ENCODE data around the gene LRBA.
"Not testable (repeated sequence)": the region's sequence is repeated elsewhere in the genome, so short reads cannot be mapped to it uniquely, and the experiment has no call there.

The LRBA gene

DNA sequence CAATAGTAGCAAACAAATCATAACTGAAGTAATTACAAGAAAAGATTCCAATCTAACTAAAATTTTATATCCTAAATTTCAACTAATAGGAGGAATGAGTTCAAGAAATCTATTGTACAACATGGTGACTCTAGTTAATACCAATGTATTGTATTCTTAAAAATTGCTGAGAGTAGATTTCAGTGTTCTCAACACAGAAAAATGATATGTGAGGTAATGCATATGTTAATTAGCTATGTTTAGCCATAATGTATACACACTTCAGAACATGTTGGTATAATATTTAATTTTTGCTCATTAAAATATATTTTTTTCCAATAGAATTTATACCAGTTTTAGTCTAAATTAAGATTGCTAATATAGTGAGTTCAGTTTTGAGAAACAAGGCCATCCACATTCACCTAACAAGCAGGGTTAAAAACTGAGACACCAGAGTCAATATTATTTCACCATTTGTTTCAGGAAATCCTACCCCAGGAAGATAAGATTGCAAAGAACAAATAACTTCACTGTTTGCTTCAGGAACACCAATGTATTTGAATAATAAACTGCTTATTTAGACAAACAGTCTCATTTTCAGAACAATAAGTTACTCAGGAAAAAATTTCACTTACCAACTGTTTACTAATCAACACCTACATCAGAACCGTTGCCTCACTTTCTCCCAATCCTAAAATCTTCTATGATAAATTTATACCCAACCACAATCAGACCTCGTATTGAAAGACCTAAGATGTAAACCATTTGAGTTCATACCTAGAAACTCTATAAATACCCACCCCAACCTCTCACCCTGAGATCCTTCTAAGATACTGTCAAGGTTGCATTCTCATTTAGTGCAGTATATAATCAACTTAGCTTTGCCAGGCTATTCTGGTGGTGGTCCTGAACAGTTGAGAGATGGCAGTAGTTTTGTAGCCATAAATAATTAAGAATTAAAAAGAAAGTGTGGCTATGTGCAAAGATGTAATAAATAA lies 300.3 kb downstream of the LRBA start:
- no peak for DNase-seq

DNA sequence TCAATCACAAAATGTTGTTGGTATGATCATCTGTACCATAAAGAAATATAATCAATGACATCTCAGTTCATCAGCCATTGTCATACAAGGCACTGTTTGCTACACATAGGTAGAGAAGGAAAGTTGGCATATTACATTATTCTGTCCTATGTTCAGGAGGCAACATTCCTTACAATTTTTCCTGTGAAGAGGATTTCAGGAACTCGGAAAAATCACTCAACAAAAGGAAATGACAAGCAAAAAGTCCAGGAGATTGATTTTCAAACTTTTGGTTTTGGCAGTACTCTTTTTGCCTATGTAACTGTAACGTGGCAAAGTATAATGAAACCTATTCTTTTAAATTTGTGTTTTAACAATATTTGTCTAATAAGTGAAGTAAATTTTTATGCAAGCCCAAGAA lies 301.8 kb downstream of the LRBA start:
- DNase-seq: no peak

DNA sequence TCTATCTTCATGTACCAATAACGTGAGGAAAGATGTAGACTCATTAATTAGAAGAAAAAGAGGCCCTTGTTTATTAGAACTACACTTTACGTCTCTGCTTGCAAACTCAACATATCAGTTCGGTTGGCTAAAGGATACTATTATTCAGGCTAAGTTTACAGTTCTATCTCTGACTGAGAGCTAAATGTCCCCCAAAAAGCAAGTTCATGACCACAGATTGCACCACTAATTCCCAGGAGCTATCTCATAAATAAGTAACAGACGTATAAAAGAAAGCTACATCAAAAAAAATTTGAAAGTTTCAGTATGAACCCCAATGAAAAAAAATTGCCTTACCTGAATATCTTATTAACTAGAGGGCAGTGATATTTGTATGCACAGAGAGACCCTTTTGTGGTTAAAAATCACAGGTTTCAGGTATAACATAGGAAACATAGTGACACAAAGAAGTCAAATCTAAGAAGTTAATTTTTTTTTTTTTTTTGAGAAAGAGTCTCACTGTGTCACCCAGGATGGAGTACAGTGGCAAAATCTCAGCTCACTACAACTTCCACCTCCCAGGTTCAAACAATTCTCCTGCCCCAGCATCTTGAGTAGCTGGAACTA lies 304.2 kb downstream of the LRBA start:
- no peak for DNase-seq

DNA sequence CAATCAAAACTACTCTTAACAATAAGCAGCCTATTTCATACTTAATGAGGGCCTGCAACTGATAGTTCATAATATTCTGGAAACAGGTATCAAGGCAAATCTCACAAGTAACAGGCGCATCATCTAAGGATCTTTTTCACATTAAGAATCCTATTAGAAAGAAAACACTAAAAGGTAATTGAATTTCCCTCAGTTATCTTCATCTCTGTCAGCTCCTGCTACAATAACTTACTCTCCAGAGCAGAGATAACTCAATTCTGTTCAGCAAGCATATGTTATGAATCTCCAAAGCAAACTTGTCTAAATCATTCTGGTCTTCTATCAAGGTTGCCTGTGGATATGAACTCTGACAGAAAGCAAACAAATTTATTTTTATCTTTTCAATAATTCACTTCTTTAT lies 307.1 kb downstream of the LRBA start:
- no peak for DNase-seq

DNA sequence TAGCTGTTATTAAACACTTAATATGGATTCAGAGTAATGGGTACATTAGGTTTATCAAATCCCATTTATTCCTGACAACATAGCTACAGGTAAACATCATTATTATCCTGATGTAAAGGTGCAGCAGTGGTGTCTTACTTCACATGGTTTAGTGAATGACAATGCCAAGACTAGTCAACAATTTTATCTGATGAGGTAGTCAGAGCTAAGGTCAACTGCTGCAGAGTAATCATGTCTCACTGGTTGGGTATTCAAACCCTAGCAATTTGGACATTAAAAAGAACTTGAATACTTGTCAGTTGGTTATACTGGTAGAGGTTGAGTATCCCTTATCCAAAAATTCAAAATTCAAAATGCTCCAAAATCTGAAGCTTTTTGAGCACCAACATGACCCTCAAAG lies 315.5 kb downstream of the LRBA start:
- no peak for DNase-seq

DNA sequence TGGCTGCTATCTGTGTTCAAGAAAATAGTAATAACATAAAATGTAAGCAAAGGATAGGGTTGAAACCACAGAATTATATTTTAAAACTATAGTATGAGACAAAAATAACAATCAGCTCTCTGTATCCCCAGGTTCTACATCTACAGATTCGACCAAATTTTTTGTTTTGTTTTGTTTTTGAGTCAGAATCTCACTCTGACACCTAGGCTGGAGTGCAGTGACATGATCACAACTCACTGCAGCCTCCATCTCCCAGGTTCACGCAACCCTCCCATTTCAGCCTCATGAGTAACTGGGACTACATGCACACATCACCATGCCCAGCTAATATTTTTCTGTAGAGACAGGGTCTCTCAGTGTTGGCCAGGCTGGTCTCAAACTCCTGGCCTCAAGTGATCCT lies 319.9 kb downstream of the LRBA start:
- DNase-seq: no peak

DNA sequence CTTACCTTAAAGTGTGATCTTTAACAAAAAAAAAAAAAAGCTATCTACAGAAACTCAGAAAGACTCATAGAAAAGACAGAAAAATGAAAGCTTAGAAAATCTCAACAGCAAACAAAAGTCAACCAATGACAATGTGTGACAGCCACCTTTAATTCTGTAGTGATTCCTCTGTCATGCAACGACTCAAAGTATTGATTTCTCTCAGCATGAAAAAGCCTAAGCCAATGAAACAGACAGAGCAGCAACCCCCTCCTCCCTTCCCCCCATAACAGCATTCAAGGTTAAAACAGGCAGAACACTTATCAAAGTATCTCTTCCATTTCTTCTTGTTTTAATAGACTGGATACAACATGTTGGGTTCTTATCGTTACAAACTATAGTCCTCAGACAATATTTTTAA lies 320.6 kb downstream of the LRBA start:
- no peak for DNase-seq

DNA sequence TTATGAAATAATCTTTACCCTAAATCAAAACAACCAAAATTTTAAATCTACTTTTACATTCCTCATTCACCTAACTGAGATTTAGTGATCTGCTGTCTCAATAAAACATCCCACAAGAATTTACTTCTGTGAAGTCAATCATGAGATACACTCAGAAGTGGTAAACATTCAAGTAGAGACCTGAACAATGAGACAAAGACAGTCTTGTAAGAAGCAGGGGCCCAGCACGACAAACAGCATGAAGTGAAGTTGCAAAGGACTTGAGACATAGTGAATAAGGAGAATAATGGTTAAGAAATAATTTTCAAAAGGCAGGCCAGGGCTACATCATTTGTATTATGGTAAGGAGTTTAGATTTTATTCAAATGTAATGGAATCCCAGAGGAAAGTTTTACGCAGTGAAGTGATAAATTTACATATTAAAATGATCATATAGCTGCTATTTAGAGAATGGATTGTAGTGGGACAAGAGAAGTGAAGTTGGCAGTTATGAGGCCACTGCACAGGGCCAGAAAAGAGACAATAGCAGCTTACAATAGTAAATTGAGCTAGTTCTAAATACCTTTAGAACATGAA lies 331.2 kb downstream of the LRBA start:
- DNase-seq: no peak

DNA sequence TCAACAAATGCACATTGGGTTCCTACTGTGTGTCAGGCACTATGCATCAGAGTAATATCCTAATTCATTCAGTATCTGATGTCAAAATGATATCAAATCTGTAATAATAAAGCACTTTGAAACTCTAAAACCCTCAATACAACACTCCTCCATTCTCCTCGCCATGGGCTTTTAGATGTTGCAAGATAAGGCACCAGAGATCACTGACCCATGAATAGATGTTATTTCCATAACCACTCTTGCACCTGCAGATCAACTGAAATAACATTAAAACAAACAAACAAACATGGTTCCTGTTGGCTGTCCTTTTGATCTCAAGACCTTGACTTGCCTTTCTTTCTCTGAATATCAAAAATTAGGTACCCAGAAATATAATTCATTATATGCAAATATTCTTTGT lies 333.0 kb downstream of the LRBA start:
- DNase-seq: no peak

DNA sequence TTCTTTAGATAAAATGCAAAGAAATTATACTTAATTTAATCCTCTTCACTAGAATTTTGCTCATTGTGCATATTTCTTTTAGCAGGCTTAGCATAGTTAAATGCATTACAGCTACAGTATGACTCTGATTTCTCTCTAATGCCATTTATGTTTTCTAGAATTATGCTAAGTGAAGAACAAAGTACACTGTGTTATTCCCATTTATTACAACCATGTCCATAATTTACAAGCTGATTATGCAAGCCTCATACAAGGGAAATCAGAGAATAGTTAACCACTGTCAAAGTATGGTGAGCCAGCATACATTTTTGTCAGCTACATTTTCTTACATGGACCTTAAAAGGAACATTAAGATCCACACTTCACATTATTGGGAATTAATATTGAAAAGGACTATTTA lies 334.0 kb downstream of the LRBA start:
- no peak for DNase-seq

DNA sequence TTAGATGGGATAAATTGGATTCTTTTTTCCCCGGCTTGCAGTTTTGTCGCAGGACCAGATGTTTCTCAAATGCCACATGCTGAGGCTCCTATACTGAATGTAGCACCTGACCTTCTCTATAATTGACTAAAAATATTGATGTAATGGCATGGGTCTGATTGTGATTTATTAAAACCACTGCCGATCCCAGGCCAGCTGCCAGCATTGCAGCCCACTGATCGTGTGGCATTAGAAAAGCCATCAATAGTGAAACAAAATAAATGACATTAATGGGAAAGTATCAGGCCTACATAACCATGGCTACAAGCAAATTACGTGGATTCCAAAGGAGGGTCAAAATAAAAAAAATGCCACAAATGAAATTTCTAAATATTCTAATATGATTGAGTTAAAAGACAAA lies 334.4 kb downstream of the LRBA start:
- DNase-seq: no peak

DNA sequence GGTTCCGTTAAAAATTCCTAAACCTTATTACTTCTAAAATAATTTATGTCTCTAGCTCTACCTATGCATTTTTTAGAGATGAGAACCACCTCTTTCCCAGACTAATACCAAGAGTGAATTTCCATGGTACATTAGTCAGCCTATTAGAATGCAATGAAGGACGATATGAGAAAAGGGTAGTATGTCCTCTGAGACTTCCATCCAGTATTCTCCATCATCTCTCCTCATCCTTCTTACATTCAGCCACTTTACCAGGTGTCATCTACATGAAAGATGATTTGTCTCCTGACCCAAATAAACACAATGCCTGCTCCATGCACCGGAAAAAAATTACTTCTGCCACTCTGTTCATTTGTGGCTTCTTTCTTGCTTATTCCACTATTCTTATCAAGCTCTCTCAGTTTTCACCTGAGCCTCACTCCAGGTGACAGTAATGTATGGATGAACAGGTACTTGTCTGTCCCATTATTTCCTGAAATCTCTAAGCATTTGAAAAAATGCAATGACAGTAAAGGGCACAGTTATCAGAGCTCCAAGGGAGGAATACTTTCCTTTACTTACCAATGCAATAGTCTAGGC lies 335.2 kb downstream of the LRBA start:
- DNase-seq: no peak

DNA sequence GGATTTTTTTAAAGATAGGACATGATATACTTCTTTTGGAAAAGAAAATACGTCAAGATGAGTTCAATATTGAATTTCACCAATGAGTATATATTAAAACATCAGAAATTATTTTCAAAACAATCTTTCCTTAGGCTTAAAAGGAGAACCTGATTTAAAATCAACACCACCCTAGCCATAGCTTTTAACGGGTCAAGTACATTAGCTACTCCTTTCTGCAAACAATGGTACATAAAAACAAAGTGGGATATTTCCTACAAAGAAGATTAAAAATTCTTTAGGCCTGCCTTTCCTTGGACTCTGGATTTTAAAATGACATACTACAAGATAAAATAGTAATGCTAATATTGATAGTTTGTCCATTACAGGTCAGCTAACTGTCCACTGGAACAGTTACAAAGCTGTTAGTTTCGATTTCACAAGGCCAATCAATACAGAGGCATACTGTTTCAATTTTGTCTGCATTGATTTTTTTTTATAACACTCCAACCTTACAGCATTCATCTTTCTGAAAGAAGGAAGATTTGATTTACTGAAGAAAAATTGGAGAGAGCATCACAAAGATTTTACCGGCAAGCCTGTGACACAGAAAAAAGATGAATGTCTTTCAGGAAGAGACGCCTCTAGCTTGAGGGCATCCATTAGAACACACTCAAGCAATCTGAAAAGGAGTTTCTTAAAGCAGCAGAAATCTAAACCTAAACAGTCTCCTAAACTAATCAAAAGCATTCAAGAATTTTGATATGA lies 335.9 kb downstream of the LRBA start:
- no peak for DNase-seq

DNA sequence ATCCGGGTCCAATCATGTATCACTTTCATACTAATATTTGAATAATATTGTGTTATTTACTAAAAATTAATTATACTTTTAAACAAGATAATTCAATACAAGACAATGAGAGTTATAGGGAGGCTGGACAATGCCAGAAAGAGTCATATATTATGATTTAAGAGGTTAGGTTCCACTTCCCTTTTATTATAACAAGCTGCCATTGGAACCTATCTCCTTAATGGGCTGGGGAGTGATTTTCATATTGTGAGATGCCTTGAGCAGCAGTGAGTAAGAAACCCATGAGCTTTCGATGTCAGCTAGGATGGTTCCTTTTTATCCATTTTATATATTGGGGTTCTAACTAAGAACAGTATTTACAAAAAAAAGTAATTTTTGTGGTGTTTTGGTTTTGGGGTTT lies 341.3 kb downstream of the LRBA start:
- no peak for DNase-seq

DNA sequence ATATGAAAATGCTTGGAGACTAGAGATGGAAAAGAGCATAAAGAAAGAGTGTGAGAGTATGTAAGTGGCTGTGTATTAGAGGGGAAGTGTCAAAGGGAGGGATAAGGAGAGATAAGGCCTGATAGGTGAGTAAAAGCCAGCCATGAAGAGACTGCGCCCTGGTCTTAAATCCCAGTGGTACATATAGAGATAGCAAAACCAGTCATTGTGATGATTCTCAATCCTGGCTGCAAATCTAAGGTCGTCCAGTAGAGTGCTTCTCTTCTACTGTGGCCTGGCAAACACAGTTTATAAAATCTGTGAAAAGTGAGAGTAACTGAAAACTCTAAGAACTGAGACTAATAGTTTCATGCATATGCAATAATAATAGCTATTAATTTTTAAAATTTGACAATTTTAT lies 346.3 kb downstream of the LRBA start:
- DNase-seq: no peak

DNA sequence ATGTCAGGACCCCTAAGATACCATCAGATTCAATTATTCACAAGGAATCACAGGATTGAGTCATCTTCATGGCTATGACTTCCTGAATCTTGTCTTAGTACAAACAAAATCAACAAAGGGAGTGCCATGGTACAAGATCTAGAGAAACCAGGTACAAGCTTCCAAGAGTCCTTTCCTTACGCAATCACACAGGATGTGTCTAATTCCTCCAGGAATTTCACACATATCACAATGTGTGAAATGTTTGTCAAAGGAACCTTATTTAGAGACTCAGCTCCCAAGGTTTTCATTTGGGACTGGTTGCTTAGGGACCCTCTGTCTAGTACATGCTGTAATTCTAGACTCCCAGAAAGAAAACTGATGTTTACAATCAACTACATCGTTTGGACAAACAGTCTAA lies 350.1 kb downstream of the LRBA start:
- no peak for DNase-seq

DNA sequence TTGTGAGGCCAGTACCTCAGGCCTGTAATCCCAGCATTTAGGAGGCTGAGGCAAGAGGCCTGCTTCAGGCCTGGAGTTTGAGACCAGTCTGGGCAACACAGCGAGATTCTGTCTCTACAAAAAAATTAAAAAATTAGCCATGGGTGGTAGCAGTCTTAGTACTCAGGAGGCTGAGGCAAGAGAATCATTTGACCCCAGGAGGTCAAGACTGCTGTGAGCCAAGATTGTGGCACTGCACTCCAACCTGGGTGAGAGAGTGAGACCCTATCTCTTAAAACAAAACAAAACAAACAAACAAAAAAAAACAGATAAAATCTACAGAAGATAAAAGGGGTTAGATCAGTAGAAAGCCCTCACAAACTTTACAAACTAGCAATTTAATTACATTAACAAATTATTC lies 352.4 kb downstream of the LRBA start:
- DNase-seq: no peak

DNA sequence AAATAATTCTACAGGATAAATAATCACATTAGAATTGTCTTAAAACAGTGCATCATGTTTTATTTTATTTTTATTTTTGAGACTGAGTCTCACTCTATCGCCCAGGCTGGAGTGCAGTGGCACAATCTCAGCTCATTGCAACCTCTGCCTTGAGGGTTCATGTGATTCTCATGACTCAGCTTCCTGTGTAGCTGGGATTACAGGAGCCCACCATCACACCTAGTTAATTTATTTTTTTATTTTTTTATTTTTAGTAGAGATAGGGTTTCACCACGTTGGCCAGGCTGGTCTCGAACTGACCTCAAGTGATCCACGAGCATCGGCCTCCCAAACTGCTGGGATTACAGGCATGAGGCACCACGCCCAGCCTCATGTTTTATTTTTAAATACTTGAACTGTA lies 353.5 kb downstream of the LRBA start:
- DNase-seq: not testable (repeated sequence)

DNA sequence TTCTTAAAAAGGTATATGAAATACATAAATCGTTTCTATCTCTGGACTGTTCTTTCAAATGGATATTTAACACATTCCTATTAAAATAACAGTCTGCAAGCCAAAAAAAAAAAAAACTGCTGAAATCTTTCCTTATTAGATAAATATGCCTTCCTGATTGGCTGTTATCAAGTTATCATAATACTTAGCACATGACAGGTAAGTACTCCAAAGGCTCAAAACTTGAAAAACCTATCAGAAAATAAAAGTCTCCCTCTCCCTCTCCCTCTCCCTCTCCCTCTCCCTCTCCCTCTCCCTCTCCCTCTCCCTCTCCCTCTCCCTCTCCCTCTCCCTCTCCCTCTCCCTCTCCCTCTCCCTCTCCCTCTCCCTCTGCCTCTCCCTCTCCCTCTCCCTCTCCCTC lies 356.8 kb downstream of the LRBA start:
- DNase-seq: not testable (repeated sequence)

DNA sequence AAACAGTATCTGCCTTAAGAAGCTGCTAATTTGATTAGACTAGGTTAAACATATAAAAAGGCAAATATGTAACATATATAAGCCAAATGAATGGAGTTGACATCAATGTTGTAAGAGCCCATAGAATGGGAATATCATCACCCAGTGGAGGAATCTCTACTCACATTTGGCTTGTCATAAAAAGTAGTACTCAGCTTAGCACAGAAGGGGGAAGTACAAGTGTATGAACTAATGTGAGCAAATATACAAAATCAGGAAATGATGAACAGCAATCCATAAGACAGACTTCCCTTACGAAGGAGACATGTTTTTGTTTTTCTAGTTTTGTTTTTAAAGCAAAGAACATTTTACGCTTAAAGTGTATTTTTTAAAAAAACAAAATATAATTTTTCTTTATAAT lies 358.2 kb downstream of the LRBA start:
- DNase-seq: no peak

DNA sequence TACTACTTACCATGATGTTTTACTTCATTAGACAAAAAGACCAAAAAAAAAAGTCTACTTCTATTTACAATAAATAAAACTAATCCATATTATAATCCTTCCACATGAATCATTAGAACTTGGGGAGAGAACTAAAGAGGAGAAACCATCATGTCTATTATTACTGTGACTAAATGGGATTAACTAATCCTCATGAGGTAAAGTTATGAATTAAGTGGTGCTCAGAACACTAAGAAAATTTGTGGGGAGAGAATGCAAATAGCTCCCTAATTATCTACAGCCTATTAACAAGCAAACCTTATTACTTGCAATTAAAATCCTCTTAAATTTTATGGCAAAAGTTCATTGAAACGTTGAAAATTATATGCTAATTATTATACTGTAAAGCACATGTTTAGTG lies 364.3 kb downstream of the LRBA start:
- no peak for DNase-seq

DNA sequence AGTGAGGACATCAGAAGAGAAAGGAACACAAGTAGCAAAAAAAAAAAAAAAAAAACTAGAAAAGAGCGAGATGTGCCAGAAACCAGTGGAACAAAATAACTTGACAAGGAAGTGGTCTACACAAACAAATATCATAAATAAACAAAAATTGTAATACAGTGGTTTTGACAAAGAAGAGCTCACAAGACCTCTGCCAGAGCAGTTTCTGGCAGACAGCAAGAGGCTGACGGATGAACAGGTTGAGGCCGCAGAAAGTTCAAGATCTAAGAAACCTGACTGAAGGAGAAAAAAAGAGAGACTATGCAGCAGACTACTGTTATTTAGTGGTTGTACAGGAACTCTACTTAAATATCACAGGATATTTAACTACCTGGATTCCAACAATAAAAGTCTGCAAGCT lies 367.0 kb downstream of the LRBA start:
- no peak for DNase-seq

DNA sequence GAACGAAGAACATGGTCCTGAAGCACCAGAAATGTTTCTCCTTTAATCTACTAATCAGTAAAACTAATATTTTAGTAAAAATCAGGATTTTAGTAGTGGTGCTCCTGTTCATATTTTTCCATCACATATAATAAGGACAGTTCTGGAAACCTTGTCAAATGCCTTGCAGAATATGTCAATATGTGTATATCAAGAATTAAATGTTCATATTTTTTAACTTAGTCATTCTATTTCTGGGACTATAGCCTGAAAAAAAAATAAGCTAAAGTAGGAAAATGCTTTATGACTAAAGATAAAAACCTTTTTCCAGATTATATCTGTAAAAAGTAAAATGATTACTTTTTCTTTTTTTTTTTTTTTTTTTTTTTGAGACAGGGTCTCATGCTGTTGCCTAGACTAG lies 368.1 kb downstream of the LRBA start:
- no peak for DNase-seq
